ENCODE results near the gene PRAC1.

GRCh38 chr17:48728232-48729231, 6.2 kb upstream of the PRAC1 start, which contains the start of gene HOXB13:
- TF ChIP-seq ZNF8 (CRISPR knock-in tag; IDR thresholded peaks at IDR 0.05) (no peak), ZFP30 (CRISPR knock-in tag; IDR thresholded peaks at IDR 0.05) (no peak), SNAI2 (CRISPR knock-in tag; IDR thresholded peaks at IDR 0.05) (no peak), ZFP3 (CRISPR knock-in tag; IDR thresholded peaks at IDR 0.05) (no peak), ISL1 (CRISPR knock-in tag; IDR thresholded peaks at IDR 0.05) (no peak)
- TF ChIP-seq, protein P1, sequence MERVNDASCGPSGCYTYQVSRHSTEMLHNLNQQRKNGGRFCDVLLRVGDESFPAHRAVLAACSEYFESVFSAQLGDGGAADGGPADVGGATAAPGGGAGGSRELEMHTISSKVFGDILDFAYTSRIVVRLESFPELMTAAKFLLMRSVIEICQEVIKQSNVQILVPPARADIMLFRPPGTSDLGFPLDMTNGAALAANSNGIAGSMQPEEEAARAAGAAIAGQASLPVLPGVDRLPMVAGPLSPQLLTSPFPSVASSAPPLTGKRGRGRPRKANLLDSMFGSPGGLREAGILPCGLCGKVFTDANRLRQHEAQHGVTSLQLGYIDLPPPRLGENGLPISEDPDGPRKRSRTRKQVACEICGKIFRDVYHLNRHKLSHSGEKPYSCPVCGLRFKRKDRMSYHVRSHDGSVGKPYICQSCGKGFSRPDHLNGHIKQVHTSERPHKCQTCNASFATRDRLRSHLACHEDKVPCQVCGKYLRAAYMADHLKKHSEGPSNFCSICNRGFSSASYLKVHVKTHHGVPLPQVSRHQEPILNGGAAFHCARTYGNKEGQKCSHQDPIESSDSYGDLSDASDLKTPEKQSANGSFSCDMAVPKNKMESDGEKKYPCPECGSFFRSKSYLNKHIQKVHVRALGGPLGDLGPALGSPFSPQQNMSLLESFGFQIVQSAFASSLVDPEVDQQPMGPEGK (CRISPR knock-in tag; IDR thresholded peaks at IDR 0.05; ENCODE audit: borderline replicate concordance): no peak
- TF ChIP-seq, protein P2, sequence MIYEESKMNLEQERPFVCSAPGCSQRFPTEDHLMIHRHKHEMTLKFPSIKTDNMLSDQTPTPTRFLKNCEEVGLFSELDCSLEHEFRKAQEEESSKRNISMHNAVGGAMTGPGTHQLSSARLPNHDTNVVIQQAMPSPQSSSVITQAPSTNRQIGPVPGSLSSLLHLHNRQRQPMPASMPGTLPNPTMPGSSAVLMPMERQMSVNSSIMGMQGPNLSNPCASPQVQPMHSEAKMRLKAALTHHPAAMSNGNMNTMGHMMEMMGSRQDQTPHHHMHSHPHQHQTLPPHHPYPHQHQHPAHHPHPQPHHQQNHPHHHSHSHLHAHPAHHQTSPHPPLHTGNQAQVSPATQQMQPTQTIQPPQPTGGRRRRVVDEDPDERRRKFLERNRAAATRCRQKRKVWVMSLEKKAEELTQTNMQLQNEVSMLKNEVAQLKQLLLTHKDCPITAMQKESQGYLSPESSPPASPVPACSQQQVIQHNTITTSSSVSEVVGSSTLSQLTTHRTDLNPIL (CRISPR knock-in tag; IDR thresholded peaks at IDR 0.05; ENCODE audit: low read depth): no peak

Measured in SK-N-SH treated with all-trans-retinoic acid at 6 μM for 48 hours (cell line).